Caco-2 (cell line): ENCODE data around the gene ERICH4. TPM values are rescaled to one million over a fixed set of nuclear protein-coding genes. Genes with fewer than 3 reads are reported as not detected.
"Not testable (repeated sequence)": the region's sequence is repeated elsewhere in the genome, so short reads cannot be mapped to it uniquely, and the experiment has no call there.

Experiments used
- BruUV-seq: library from RNA; stranded (reverse); fragments of 400-500 nt; replicated peaks from 2 replicates; lab custom pipeline; 2021; lab: Mats Ljungman, UMichigan
- CTCF ChIA-PET: fragments of 300-600 bp; sonication (Branson Sonifier 250); formaldehyde crosslinking; loops from one replicate; lab custom pipeline; 2022; ENCODE audit warnings: antibody characterized with exemption; lab: Charles Lee
- POLR2A ChIA-PET: fragments of 300-600 bp; sonication (Branson Sonifier 250); formaldehyde crosslinking; loops from one replicate; lab custom pipeline; 2022; ENCODE audit warnings: antibody characterized with exemption; lab: Charles Lee
- DNase-seq, 2 experiments: peaks; one replicate each; pipeline versions ENCODE4 v3.0.0 to v3.0.0-alpha.2; 2020 to 2022
- H3K27me3 ChIP-seq: replicated peaks from 2 replicates; pipeline ENCODE4 v1.6.0; 2011; ENCODE audit warnings: low read length; ENCODE audit not compliant: control insufficient read depth, insufficient read depth
- H3K36me3 ChIP-seq: 2 replicates; pipeline ENCODE4 v1.5.1; 2011; ENCODE audit warnings: low read length; ENCODE audit not compliant: control insufficient read depth, insufficient read depth
- H3K4me1 ChIP-seq: fragments of 250-450 bp; sonication (Bioruptor Pico); 2 replicates; pipeline ENCODE4 v1.5.1; 2020; ENCODE audit warnings: mild to moderate bottlenecking
- H3K4me3 ChIP-seq: 2 replicates; pipeline ENCODE4 v1.5.1; 2011; ENCODE audit warnings: low read depth, mild to moderate bottlenecking, control low read depth, low read length
- H3K9me3 ChIP-seq: fragments of 250-450 bp; sonication (Bioruptor Pico); 2 replicates; pipeline ENCODE4 v1.5.1; 2020; ENCODE audit warnings: mild to moderate bottlenecking, moderate library complexity
- H3K27ac Mint-ChIP-seq: one replicate; pipeline ENCODE4 v1.8.0; 2022; ENCODE audit warnings: mixed read lengths; ENCODE audit not compliant: unreplicated experiment
- H3K27me3 Mint-ChIP-seq: one replicate; pipeline ENCODE4 v1.8.0; 2022; ENCODE audit warnings: mixed read lengths; ENCODE audit not compliant: insufficient read depth, unreplicated experiment
- H3K36me3 Mint-ChIP-seq: one replicate; pipeline ENCODE4 v1.8.0; 2022; ENCODE audit warnings: mild to moderate bottlenecking, mixed read lengths; ENCODE audit not compliant: insufficient read depth, unreplicated experiment
- H3K4me1 Mint-ChIP-seq: one replicate; pipeline ENCODE4 v1.8.0; 2022; ENCODE audit warnings: low read depth, mixed read lengths; ENCODE audit not compliant: unreplicated experiment
- H3K4me3 Mint-ChIP-seq: one replicate; pipeline ENCODE4 v1.8.0; 2022; ENCODE audit warnings: mild to moderate bottlenecking, moderate library complexity, mixed read lengths; ENCODE audit not compliant: unreplicated experiment
- H3K9me3 Mint-ChIP-seq: one replicate; pipeline ENCODE4 v1.8.0; 2022; ENCODE audit warnings: mixed read lengths; ENCODE audit not compliant: unreplicated experiment
- intact Hi-C: fragments of 100-400 bp; cut with micrococcal nuclease; formaldehyde crosslinking; loops from one replicate; pipeline ENCODE4 v1.10.0; 2022; ENCODE audit not compliant: unreplicated experiment
- total RNA-seq: library from RNA; stranded (reverse); gene quantifications from 2 replicates; pipeline ENCODE4 v1.2.3, GENCODE V29; 2022
- TF ChIP-seq, protein P1 (sequence below), 2 experiments: fragments of 200-600 bp in 1 of 2; IDR thresholded peaks; 1 replicate in 1 of 2; 2 replicates in 1 of 2; pipeline versions ENCODE4 v1.5.1 to v1.8.0; 2011 to 2022; ENCODE audit warnings: antibody characterized with exemption in 1 of 2, control low read depth in 1 of 2, inconsistent platforms in 1 of 2, low read depth in 1 of 2, low read length in 1 of 2, mild to moderate bottlenecking in 1 of 2, moderate library complexity in 1 of 2; ENCODE audit not compliant: insufficient read depth in 1 of 2, severe bottlenecking in 1 of 2, unreplicated experiment in 1 of 2

Gene ERICH4
- total RNA-seq, 1 experiment from 2014 or later, result not detected

DNA sequence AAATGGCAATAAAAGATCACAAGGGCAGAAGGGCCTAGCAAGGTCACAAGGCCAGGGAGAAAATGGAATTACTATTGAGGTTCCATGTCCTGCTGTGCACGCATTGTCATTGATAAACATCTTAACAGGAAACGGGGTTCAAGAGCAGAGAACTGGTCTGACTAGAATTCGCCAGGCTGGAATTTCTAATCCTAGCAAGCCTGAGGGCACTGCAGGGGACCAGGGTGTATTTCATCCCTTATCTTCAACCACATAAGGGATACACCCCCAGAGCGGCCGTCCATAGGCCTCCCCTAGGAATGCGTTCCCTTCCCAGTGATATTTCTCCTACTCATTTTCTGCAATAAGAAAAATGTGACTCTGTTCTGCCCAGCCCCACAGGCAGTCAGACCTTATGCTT is 19.5 kb downstream of the ERICH4 start:
- Mint-ChIP-seq H3K4me1 (peaks cover 6% of the 10 kb centered on the region), H3K36me3 (no peaks in the 10 kb centered on the region), H3K4me3 (no peak overlapping the region), H3K27me3 (peaks cover 18% of the 10 kb centered on the region), H3K9me3 (peaks cover 19% of the 10 kb centered on the region), H3K27ac (no peak overlapping the region)
- POLR2A ChIA-PET, result no interaction called here
- H3K36me3 ChIP-seq, result no peaks in the 10 kb centered on the region
- TF ChIP-seq, protein P1, sequence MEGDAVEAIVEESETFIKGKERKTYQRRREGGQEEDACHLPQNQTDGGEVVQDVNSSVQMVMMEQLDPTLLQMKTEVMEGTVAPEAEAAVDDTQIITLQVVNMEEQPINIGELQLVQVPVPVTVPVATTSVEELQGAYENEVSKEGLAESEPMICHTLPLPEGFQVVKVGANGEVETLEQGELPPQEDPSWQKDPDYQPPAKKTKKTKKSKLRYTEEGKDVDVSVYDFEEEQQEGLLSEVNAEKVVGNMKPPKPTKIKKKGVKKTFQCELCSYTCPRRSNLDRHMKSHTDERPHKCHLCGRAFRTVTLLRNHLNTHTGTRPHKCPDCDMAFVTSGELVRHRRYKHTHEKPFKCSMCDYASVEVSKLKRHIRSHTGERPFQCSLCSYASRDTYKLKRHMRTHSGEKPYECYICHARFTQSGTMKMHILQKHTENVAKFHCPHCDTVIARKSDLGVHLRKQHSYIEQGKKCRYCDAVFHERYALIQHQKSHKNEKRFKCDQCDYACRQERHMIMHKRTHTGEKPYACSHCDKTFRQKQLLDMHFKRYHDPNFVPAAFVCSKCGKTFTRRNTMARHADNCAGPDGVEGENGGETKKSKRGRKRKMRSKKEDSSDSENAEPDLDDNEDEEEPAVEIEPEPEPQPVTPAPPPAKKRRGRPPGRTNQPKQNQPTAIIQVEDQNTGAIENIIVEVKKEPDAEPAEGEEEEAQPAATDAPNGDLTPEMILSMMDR (IDR thresholded peaks at IDR 0.05; ENCODE audit: insufficient read depth in 1 of 2, low read depth in 1 of 2, low read length in 1 of 2, severe bottlenecking in 1 of 2, unreplicated experiment in 1 of 2), result no peak
- no peaks in the 10 kb centered on the region for H3K4me1 ChIP-seq
- 0 out of 2 replicates have a peak, but pooled peaks cover 2% of the 10 kb centered on the region for H3K9me3 ChIP-seq
- H3K27me3 ChIP-seq, result no peaks in the 10 kb centered on the region
- no TSS peak for BruUV-seq
- CTCF ChIA-PET, result no interaction called here
- intact Hi-C loops, result no loop called here
- no peak overlapping the region for H3K4me3 ChIP-seq
- DNase-seq, result no peak

DNA sequence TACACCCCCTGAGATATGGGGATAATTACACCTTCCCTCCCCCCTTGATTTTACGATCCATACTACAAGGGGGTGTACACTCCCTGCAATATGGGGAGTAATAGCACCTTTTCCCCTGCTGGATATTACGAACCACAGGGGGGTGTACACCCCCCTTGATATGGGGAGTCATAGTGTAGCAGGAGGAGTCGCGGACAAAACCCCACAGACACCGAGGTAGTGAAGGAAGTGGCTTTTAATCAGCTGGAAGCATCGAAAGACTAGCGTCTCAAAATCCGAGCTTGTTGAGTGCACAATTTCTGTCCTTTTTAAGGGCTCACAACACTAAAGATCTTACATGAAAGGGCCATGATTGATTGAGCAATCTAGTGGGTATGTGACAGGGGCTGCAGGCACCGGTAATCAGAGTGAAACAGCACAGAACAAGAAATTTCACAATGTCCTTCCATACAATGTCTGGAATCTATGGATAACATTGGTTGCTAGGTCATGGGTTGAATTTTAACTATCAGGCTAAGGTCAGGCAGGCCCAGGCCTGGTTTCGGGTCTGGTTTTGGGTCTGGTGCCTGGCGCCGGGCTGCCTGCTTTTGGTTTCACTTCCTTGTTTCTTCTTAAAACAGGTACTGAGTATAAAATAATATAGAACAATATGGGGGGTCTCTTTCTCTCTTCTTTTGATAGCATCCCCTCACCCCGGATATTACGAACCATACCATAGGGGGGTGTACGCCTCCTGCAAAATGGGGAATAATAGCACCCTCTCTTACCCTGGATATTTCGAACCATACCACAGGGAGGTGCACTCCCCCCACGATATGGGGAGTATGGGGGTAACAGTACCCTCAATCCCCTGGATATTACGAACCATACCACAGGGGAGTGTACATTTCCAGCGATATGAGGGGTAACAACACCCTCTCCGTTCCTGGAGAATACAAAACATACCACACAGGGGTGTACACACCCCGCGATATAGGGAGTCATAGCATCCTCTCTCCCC is 20.6 kb downstream of the ERICH4 start:
- intact Hi-C loops, H3K4me1 ChIP-seq, POLR2A ChIA-PET, H3K4me3 Mint-ChIP-seq, H3K4me1 Mint-ChIP-seq, H3K27ac Mint-ChIP-seq, H3K36me3 ChIP-seq, H3K4me3 ChIP-seq, H3K27me3 ChIP-seq, BruUV-seq, H3K9me3 ChIP-seq, DNase-seq, H3K36me3 Mint-ChIP-seq: not testable (repeated sequence)
- H3K9me3 Mint-ChIP-seq, result peaks cover 19% of the 10 kb centered on the region
- peaks cover 16% of the 10 kb centered on the region for H3K27me3 Mint-ChIP-seq
- CTCF ChIA-PET, result interaction anchor here (0.6 kb wide), 1 partner anchor 309 kb away, joined by 4 read pairs; no protein-coding TSS in a partner anchor

DNA sequence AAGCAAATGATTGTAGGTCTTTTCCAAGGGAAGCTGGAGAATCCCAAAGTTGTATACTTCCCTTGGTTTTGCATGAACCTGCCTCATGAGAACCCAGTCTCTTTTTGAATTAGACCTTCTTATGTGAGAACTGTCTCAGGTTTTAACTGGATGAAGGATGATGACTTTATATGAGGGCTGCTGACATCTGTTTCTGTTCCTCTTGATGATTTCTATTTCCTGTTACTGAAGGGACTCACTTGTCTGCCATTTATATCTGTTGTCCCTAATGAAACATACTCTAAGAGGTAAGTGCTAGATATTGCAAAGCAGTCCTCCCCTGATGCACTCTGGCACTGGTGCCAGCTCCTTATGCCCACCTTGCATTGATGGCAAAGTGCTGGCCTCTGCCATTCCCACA is 33.6 kb downstream of the ERICH4 start:
- H3K36me3 Mint-ChIP-seq, result no peaks in the 10 kb centered on the region
- intact Hi-C loops, result no loop called here
- ChIA-PET POLR2A (no interaction called here), CTCF (no interaction called here)
- DNase-seq, result no peak
- peaks cover 20% of the 10 kb centered on the region for H3K9me3 Mint-ChIP-seq
- no peaks in the 10 kb centered on the region for H3K9me3 ChIP-seq
- H3K27me3 ChIP-seq, result no peaks in the 10 kb centered on the region
- H3K4me1 ChIP-seq, result no peaks in the 10 kb centered on the region
- peaks cover 34% of the 10 kb centered on the region for H3K27me3 Mint-ChIP-seq
- no peaks in the 10 kb centered on the region for H3K4me1 Mint-ChIP-seq
- H3K4me3 Mint-ChIP-seq, result no peak overlapping the region
- no peak overlapping the region for H3K4me3 ChIP-seq
- BruUV-seq, result no TSS peak
- H3K27ac Mint-ChIP-seq, result no peak overlapping the region
- TF ChIP-seq, protein P1 (IDR thresholded peaks at IDR 0.05; ENCODE audit: insufficient read depth in 1 of 2, low read depth in 1 of 2, low read length in 1 of 2, severe bottlenecking in 1 of 2, unreplicated experiment in 1 of 2), result no peak
- H3K36me3 ChIP-seq, result no peaks in the 10 kb centered on the region
